Activated B cell treated with CpG ODN at 0.5 μM for 24 hours (primary cell): Measurements from ENCODE around the gene DENND10. TPM values are rescaled to one million over a fixed set of nuclear protein-coding genes. Genes with fewer than 3 reads are reported as not detected.
"Not testable (repeated sequence)": the region's sequence is repeated elsewhere in the genome, so short reads cannot be mapped to it uniquely, and the experiment has no call there.

Experiments used
- ATAC-seq: fragments of 200-7000 bp; cut with Tn5 transposase; one replicate; pipeline ENCODE4 v1.10.0; 2021; ENCODE audit warnings: low read depth, mild to moderate bottlenecking, moderate library complexity
- CTCF ChIA-PET: fragments of 350-600 bp; sonication (Branson Sonifier 250); formaldehyde crosslinking; loops from one replicate; lab custom pipeline; 2021; ENCODE audit warnings: antibody characterized with exemption; lab: Charles Lee
- POLR2A ChIA-PET: fragments of 350-600 bp; sonication (Branson Sonifier 250); formaldehyde crosslinking; loops from one replicate; lab custom pipeline; 2021; ENCODE audit warnings: antibody characterized with exemption; lab: Charles Lee
- DNase-seq: peaks from one replicate; pipeline ENCODE4 v3.0.0; 2022
- H3K27ac Mint-ChIP-seq: one replicate; pipeline ENCODE4 v1.8.0; 2020; ENCODE audit warnings: mixed read lengths
- H3K27me3 Mint-ChIP-seq: one replicate; pipeline ENCODE4 v1.8.0; 2021; ENCODE audit warnings: mixed read lengths
- H3K36me3 Mint-ChIP-seq: one replicate; pipeline ENCODE4 v1.8.0; 2021; ENCODE audit warnings: low read depth, mixed read lengths
- H3K4me1 Mint-ChIP-seq: one replicate; pipeline ENCODE4 v1.8.0; 2021; ENCODE audit warnings: mixed read lengths
- H3K4me3 Mint-ChIP-seq: one replicate; pipeline ENCODE4 v1.8.0; 2020; ENCODE audit warnings: mild to moderate bottlenecking, mixed read lengths
- H3K9me3 Mint-ChIP-seq: one replicate; pipeline ENCODE4 v1.8.0; 2020; ENCODE audit warnings: mixed read lengths
- intact Hi-C: fragments of 100-400 bp; cut with micrococcal nuclease; formaldehyde crosslinking; loops from one replicate; pipeline ENCODE4 v1.15.1; 2024
- total RNA-seq: library from RNA; stranded (reverse); gene quantifications from 2 replicates; pipeline ENCODE4 v1.2.3, GENCODE V29; 2022
- TF ChIP-seq, protein P1 (sequence below): fragments of 200-600 bp; IDR thresholded peaks from one replicate; pipeline ENCODE4 v1.8.0; 2022; ENCODE audit warnings: antibody characterized with exemption, mild to moderate bottlenecking

DENND10 gene
- total RNA-seq, 1 donor from 2014 or later, result 15.0 TPM

DNA sequence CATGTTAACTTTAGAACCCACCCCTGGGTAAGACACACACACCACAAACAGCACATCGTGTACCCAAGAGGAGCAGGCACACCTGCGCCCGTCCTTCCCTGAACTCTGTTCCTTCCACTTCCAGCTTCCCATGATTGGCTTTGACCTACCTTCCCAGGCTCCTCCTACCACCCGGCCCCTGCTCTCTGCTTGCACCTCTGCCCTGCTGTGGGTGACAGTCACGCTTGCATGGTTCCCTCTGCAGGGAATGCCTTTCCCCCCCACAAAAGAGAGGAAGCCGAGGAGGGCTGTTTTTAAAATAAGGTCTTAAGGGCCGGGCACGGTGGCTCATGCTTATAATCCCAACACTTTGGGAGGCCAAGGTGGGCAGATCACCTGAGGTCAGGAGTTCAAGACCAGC lies 45.2 kb downstream of the DENND10 start:
- no peaks in the 10 kb centered on the region for H3K9me3 Mint-ChIP-seq
- H3K36me3 Mint-ChIP-seq, result peaks cover 55% of the 10 kb centered on the region
- no peak overlapping the region for H3K27ac Mint-ChIP-seq
- no peak overlapping the region for H3K4me3 Mint-ChIP-seq
- no peaks in the 10 kb centered on the region for H3K27me3 Mint-ChIP-seq
- DNase-seq (no peak), ATAC-seq (no peak)
- no peaks in the 10 kb centered on the region for H3K4me1 Mint-ChIP-seq
- CTCF ChIA-PET, result interaction anchor here (0.6 kb wide), 1 partner anchor 711 kb away, joined by 3 read pairs; no protein-coding TSS in a partner anchor
- POLR2A ChIA-PET, result interaction anchor here (0.6 kb wide), 1 partner anchor 24 kb away, joined by 4 read pairs; no protein-coding TSS in a partner anchor
- intact Hi-C loops, result no loop called here
- TF ChIP-seq, protein P1, sequence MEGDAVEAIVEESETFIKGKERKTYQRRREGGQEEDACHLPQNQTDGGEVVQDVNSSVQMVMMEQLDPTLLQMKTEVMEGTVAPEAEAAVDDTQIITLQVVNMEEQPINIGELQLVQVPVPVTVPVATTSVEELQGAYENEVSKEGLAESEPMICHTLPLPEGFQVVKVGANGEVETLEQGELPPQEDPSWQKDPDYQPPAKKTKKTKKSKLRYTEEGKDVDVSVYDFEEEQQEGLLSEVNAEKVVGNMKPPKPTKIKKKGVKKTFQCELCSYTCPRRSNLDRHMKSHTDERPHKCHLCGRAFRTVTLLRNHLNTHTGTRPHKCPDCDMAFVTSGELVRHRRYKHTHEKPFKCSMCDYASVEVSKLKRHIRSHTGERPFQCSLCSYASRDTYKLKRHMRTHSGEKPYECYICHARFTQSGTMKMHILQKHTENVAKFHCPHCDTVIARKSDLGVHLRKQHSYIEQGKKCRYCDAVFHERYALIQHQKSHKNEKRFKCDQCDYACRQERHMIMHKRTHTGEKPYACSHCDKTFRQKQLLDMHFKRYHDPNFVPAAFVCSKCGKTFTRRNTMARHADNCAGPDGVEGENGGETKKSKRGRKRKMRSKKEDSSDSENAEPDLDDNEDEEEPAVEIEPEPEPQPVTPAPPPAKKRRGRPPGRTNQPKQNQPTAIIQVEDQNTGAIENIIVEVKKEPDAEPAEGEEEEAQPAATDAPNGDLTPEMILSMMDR, result no peak

GRCh38 chr10:119149729-119150128 lies 45.8 kb downstream of the DENND10 start:
- peaks cover 60% of the 10 kb centered on the region for H3K36me3 Mint-ChIP-seq
- intact Hi-C loops, result no loop called here
- POLR2A ChIA-PET, result interaction anchor here (0.6 kb wide), 1 partner anchor 25 kb away, joined by 4 read pairs; no protein-coding TSS in a partner anchor
- H3K4me3 Mint-ChIP-seq, result no peak overlapping the region
- H3K9me3 Mint-ChIP-seq, result no peaks in the 10 kb centered on the region
- no peak for DNase-seq
- no peak overlapping the region for H3K27ac Mint-ChIP-seq
- CTCF ChIA-PET, result no interaction called here
- H3K27me3 Mint-ChIP-seq, result no peaks in the 10 kb centered on the region
- ATAC-seq, result no peak
- TF ChIP-seq, protein P1, result no peak
- H3K4me1 Mint-ChIP-seq, result no peaks in the 10 kb centered on the region

- intact Hi-C loops, H3K9me3 Mint-ChIP-seq, H3K27ac Mint-ChIP-seq, ATAC-seq, H3K4me3 Mint-ChIP-seq, CTCF ChIA-PET, H3K27me3 Mint-ChIP-seq, DNase-seq, H3K4me1 Mint-ChIP-seq: not testable (repeated sequence)
- POLR2A ChIA-PET, result interaction anchor here (0.7 kb wide), 1 partner anchor 43 kb away, joined by 3 read pairs; no protein-coding TSS in a partner anchor
- peaks cover 66% of the 10 kb centered on the region for H3K36me3 Mint-ChIP-seq
These were observed 47.7 kb downstream of the DENND10 start for GRCh38 chr10:119151601-119152000.

- ATAC-seq (no peak), DNase-seq (no peak)
- H3K36me3 Mint-ChIP-seq, result peaks cover 62% of the 10 kb centered on the region
- no peak overlapping the region for H3K4me3 Mint-ChIP-seq
- CTCF ChIA-PET, result no interaction called here
- no peak overlapping the region for H3K27ac Mint-ChIP-seq
- no peaks in the 10 kb centered on the region for H3K4me1 Mint-ChIP-seq
- intact Hi-C loops, result no loop called here
- POLR2A ChIA-PET, result no interaction called here
- H3K9me3 Mint-ChIP-seq, result no peaks in the 10 kb centered on the region
- no peaks in the 10 kb centered on the region for H3K27me3 Mint-ChIP-seq
- TF ChIP-seq, protein P1, result no peak
These were observed 49.1 kb downstream of the DENND10 start for GRCh38 chr10:119153041-119153440.

DNA sequence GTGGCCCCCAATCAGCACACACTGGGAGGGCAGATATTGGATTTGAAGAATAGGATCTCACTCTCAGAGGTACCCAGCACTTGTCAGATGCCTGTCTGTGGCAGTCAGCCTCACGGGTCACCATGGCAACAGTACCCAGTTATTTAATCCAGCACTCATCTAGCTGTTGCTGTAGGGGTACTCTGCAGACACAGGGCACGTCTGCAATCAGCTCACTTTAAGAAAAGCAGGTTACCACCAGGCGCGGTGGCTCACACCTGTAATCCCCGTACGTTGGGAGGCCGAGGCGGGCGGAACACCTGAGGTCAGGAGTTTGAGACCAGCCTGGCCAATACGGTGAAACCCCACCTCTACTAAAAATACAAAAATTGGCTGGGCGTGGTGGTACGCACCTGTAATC lies 49.7 kb downstream of the DENND10 start:
- ChIA-PET POLR2A (interaction anchor here (0.6 kb wide), 1 partner anchor 40 kb away, joined by 3 read pairs; no protein-coding TSS in a partner anchor), CTCF (no interaction called here)
- no peak overlapping the region for H3K27ac Mint-ChIP-seq

More for the DNA sequence above, 49.7 kb downstream of the DENND10 start:
- no peak for ATAC-seq
- H3K27me3 Mint-ChIP-seq, result no peaks in the 10 kb centered on the region
- H3K9me3 Mint-ChIP-seq, result no peaks in the 10 kb centered on the region
- no peak for DNase-seq
- intact Hi-C loops, result no loop called here
- TF ChIP-seq, protein P1, result no peak
- H3K36me3 Mint-ChIP-seq, result peaks cover 62% of the 10 kb centered on the region
- H3K4me1 Mint-ChIP-seq, result no peaks in the 10 kb centered on the region
- H3K4me3 Mint-ChIP-seq, result no peak overlapping the region
